ENCODE results near the gene SRPK2.

The SRPK2 gene

GRCh38 chr7:105209433-105209832 lies 179.3 kb downstream of the SRPK2 start:
- DNase-seq (ENCODE audit: low spot score): no peak
- TF ChIP-seq CTCF (IDR thresholded peaks at IDR 0.05; ENCODE audit: borderline replicate concordance, control extremely low read depth, extremely low read depth, insufficient read depth, missing control alignments): no peak
- in situ Hi-C loops (cut with MboI; ENCODE audit: low sequenced_read_pairs, unreplicated experiment): no loop called here

DNA sequence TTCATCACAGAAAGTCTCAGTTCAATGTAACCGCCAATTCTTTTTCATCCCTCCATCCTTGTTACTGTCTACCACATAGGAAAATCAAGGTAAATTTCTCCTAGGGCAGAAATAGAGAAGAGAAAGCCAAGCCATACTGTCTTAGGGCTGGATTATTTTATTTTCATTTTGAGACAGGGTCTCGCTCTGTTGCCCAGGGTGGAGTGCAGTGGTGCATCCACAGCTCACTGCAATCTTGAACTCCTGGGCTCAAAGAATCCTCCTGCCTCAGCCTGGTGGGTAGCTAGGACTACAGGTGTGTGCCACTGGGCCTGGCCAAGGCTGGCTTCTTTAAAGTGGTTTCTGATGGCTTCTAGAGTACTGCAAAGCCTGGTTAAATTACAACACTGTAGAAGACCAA lies 181.7 kb downstream of the SRPK2 start:
- in situ Hi-C loops (cut with MboI; ENCODE audit: low sequenced_read_pairs, unreplicated experiment): no loop called here
- TF ChIP-seq CTCF (IDR thresholded peaks at IDR 0.05; ENCODE audit: borderline replicate concordance, control extremely low read depth, extremely low read depth, insufficient read depth, missing control alignments): no peak
- no peak for DNase-seq (ENCODE audit: low spot score)

GRCh38 chr7:105205592-105206237 lies 183.0 kb downstream of the SRPK2 start:
- in situ Hi-C loops (cut with MboI; ENCODE audit: low sequenced_read_pairs, unreplicated experiment): no loop called here
- DNase-seq (ENCODE audit: low spot score): no peak
- TF ChIP-seq CTCF (IDR thresholded peaks at IDR 0.05; ENCODE audit: borderline replicate concordance, control extremely low read depth, extremely low read depth, insufficient read depth, missing control alignments): no peak

DNA sequence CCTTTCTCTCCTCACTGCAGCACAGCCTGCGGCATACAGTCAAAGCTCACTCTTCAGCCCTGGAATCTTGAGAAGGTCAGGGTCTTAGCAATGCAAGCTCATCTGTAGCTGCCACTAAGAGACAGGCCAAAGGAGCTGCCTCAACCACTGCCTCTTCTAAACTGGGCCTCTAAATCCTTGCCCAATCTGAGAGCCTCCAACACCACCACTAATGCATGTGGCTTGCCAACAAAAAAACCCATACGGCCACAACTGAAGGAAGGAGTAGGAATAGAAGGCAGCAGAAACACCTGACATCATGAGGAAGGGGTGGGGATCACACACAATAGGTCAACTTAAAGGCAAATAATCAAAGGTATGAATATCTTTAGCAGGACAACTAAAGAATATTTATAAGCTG lies 183.8 kb downstream of the SRPK2 start:
- no peak for TF ChIP-seq CTCF (IDR thresholded peaks at IDR 0.05; ENCODE audit: borderline replicate concordance, control extremely low read depth, extremely low read depth, insufficient read depth, missing control alignments)
- in situ Hi-C loops (cut with MboI; ENCODE audit: low sequenced_read_pairs, unreplicated experiment): no loop called here
- no peak for DNase-seq (ENCODE audit: low spot score)

GRCh38 chr7:105204520-105204919 lies 184.2 kb downstream of the SRPK2 start:
- in situ Hi-C loops (cut with MboI; ENCODE audit: low sequenced_read_pairs, unreplicated experiment): no loop called here
- DNase-seq (ENCODE audit: low spot score): no peak
- TF ChIP-seq CTCF (IDR thresholded peaks at IDR 0.05; ENCODE audit: borderline replicate concordance, control extremely low read depth, extremely low read depth, insufficient read depth, missing control alignments): no peak

DNA sequence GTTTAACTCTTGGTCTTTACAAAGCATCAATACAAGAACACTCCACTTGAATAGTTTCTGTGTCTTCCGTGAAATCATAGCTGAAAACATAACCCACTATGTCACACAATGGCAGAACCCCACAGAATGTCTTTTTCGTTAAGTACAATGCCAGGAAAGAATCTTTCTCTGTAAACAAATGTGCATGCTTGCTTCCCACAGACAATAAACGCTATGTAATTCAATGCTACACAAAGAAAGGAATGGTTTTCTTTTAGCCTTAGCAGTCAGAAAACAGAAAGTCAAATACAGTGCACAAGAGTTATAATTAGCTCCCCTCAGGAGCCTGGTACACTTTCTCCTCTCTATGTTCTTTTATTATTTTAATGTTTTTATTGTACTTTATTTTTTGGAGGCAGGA lies 186.1 kb downstream of the SRPK2 start:
- in situ Hi-C loops (cut with MboI; ENCODE audit: low sequenced_read_pairs, unreplicated experiment): no loop called here
- no peak for DNase-seq (ENCODE audit: low spot score)
- TF ChIP-seq CTCF (IDR thresholded peaks at IDR 0.05; ENCODE audit: borderline replicate concordance, control extremely low read depth, extremely low read depth, insufficient read depth, missing control alignments): no peak
